Upper lobe of left lung (tissue), 4 donors: Measurements from ENCODE around the gene NBAS.

Experiments
- EP300 ChIP-seq, 4 donors: sonication (generic); formaldehyde crosslinking; IDR thresholded peaks; one replicate each; pipeline ENCODE4 v1.5.1; 2017; ENCODE audit warnings: antibody characterized with exemption in 4 of 4, control low read depth in 2 of 4
- POLR2A ChIP-seq, 4 donors: fragments of 450-650 bp; IDR thresholded peaks; one replicate each; pipeline ENCODE4 v1.5.1; 2016 to 2017; ENCODE audit warnings: antibody characterized with exemption in 4 of 4, mild to moderate bottlenecking in 2 of 4
- POLR2AphosphoS5 ChIP-seq, 2 donors: sonication (generic); formaldehyde crosslinking; IDR thresholded peaks; one replicate each; pipeline ENCODE4 v1.5.1; 2017; ENCODE audit warnings: antibody characterized with exemption in 2 of 2
- TF ChIP-seq, protein P1 (sequence below), 6 experiments: fragments of 450-650 bp in 4 of 6; fragments of 200-600 bp in 2 of 6; sonication (generic) in 2 of 6; IDR thresholded peaks; one replicate each; pipeline ENCODE4 v1.5.1; 2016 to 2019; ENCODE audit warnings: antibody characterized with exemption in 6 of 6

DNA sequence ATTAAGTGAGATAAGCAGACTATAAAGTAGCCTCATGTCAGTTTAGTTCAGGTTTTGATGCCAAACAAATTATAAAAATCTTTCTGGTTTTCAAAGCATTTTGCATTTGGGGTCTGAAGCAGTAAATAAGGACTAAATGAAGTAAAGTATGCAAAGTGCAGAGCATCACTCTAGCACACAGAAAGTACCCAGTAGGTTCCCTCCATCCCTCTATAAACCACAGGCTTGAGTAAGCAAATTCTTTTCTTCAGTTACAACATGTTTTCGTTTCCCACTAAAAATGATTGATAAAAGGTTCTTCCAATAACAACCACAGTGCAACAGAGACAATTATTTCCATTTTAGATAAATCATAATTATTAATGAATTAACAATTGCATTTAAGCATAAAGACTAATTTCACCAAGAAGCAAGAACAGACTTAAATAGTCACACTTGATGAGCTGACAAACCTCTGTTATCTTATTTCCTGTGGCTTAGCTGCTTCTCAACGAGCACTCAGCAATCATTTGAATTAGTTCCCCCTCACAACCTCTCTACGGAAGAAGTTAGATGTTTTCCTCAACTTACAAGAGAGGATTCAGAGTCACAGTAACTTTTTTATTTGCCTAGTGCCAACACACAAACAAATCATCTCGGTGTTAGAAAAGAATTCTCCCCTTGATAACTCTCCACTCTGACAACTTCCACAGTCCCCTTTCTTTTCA lies 249.8 kb downstream of the NBAS start:
- TF ChIP-seq, protein P1, sequence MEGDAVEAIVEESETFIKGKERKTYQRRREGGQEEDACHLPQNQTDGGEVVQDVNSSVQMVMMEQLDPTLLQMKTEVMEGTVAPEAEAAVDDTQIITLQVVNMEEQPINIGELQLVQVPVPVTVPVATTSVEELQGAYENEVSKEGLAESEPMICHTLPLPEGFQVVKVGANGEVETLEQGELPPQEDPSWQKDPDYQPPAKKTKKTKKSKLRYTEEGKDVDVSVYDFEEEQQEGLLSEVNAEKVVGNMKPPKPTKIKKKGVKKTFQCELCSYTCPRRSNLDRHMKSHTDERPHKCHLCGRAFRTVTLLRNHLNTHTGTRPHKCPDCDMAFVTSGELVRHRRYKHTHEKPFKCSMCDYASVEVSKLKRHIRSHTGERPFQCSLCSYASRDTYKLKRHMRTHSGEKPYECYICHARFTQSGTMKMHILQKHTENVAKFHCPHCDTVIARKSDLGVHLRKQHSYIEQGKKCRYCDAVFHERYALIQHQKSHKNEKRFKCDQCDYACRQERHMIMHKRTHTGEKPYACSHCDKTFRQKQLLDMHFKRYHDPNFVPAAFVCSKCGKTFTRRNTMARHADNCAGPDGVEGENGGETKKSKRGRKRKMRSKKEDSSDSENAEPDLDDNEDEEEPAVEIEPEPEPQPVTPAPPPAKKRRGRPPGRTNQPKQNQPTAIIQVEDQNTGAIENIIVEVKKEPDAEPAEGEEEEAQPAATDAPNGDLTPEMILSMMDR (IDR thresholded peaks at IDR 0.05): no peak
- TF ChIP-seq POLR2A (IDR thresholded peaks at IDR 0.05): no peak
- TF ChIP-seq POLR2AphosphoS5 (IDR thresholded peaks at IDR 0.05): no peak
- no peak for TF ChIP-seq EP300 (IDR thresholded peaks at IDR 0.05)
